ENCODE results near the gene AHNAK2.

DNA sequence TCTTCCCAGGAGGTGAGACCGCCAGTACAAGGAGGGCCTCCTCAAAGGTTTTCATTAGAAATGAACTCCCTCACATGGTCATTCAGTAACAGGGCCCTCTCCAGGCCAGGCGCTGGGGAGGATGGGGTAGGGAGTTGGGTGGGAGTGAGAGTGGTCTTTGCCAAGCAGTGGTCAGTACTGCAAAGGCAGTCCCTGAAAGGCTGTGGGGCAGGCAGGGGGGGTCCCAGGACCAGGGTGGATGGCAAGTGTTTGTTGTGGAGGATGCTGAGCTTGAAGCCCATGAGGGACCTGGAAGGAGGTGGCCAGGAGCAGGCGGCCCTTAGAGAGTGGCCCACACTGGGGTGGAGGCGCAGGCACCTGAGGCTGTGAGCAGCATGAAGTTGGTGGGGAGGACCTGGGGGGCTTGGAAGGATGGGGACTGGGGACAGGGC lies 87.0 kb downstream of the AHNAK2 start:
- no peak for TF ChIP-seq POLR2A (IDR thresholded peaks at IDR 0.05)
- TF ChIP-seq, protein P1, sequence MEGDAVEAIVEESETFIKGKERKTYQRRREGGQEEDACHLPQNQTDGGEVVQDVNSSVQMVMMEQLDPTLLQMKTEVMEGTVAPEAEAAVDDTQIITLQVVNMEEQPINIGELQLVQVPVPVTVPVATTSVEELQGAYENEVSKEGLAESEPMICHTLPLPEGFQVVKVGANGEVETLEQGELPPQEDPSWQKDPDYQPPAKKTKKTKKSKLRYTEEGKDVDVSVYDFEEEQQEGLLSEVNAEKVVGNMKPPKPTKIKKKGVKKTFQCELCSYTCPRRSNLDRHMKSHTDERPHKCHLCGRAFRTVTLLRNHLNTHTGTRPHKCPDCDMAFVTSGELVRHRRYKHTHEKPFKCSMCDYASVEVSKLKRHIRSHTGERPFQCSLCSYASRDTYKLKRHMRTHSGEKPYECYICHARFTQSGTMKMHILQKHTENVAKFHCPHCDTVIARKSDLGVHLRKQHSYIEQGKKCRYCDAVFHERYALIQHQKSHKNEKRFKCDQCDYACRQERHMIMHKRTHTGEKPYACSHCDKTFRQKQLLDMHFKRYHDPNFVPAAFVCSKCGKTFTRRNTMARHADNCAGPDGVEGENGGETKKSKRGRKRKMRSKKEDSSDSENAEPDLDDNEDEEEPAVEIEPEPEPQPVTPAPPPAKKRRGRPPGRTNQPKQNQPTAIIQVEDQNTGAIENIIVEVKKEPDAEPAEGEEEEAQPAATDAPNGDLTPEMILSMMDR (IDR thresholded peaks at IDR 0.05): no peak
